Measurements from ENCODE around the gene PDAP1. TPM values are rescaled to one million over a fixed set of nuclear protein-coding genes. Genes with fewer than 3 reads are reported as not detected.

The PDAP1 gene
- polyA plus RNA-seq, 1 of the 3 experiments (the other 2 are of a cell fraction), result 389 TPM

DNA sequence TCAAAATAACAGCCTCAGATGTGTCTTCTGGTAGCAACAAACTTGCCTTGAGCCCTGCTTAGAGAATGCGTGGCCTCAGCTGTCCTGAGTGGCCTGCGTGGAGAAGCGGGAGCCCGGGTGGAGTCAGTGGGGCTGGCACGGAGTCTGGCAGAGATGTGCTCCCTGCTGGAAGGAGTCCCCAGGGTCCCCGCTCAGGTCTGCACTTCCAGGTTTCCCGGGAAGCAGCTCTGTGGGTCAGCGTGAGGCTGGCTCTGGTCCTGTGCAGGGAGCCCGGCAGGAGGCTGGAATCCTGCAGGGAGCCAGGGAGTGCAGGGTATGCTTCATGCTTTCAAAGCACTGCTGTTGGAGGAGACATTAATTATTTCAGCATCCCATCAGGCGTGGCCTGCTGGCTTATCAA, 40.5 kb upstream of the PDAP1 start:
- Histone ChIP-seq H3K9ac (no peak overlapping the region), H3K9me2 (no peaks in the 10 kb centered on the region), H3K9me3 (no peaks in the 10 kb centered on the region), H3K4me1 (ENCODE audit: control insufficient read depth in 1 of 2, insufficient read depth in 2 of 2, low read depth in 1 of 2, low read length in 1 of 2) (no peaks in the 10 kb centered on the region), H3K79me2 (ENCODE audit: insufficient read depth) (peaks cover 16% of the 10 kb centered on the region; the same call in 1 of the 2 replicates), H3K27me3 (ENCODE audit: insufficient read depth) (no peaks in the 10 kb centered on the region), H2AFZ (ENCODE audit: low read depth) (no peak overlapping the region), H4K20me1 (ENCODE audit: insufficient read depth) (peaks cover 8% of the 10 kb centered on the region; the same call in 1 of the 2 replicates), H3K27ac (ENCODE audit: low read depth in 2 of 2, low read length in 1 of 2) (no peak overlapping the region), H3K4me3 (ENCODE audit: low read depth in 2 of 2, low read length in 1 of 2) (no peak overlapping the region), H3K36me3 (replicated peaks in 1 of 2; ENCODE audit: control insufficient read depth in 1 of 2, insufficient read depth in 2 of 2, low read length in 1 of 2) (peaks cover 84 to 85% of the 10 kb centered on the region in 2 experiments), H3K4me2 (no peak overlapping the region), H3F3A (replicated peaks; ENCODE audit: insufficient read depth) (peaks cover 9% of the 10 kb centered on the region)
- 79% methylated on average over 10 of the region's 10 CpGs for WGBS (ENCODE audit: low lambda C conversion rate)
- CTCF ChIA-PET, result interaction anchor here (0.6 to 1.3 kb wide), 3 partner anchors 12 to 50 kb away, joined by 3 read pairs; no protein-coding TSS in a partner anchor
- no peak for DNase-seq
- TF ChIP-seq, protein P1, sequence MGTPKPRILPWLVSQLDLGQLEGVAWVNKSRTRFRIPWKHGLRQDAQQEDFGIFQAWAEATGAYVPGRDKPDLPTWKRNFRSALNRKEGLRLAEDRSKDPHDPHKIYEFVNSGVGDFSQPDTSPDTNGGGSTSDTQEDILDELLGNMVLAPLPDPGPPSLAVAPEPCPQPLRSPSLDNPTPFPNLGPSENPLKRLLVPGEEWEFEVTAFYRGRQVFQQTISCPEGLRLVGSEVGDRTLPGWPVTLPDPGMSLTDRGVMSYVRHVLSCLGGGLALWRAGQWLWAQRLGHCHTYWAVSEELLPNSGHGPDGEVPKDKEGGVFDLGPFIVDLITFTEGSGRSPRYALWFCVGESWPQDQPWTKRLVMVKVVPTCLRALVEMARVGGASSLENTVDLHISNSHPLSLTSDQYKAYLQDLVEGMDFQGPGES (IDR thresholded peaks at IDR 0.05; ENCODE audit: low read depth, low read length), result no peak
- no peak for TF ChIP-seq GABPA (IDR thresholded peaks at IDR 0.05; ENCODE audit: low read depth)
- TF ChIP-seq RFX5 (IDR thresholded peaks at IDR 0.05; ENCODE audit: low read length), result no peak
- TF ChIP-seq FOXM1 (IDR thresholded peaks at IDR 0.05; ENCODE audit: low read depth), result no peak
- no peak for TF ChIP-seq RAD21 (IDR thresholded peaks at IDR 0.05; ENCODE audit: low read length)
- no peak for TF ChIP-seq YY1 (IDR thresholded peaks at IDR 0.05; ENCODE audit: low read depth)
- TF ChIP-seq SIN3A (IDR thresholded peaks at IDR 0.05; ENCODE audit: borderline replicate concordance, low read depth, low read length), result no peak
- no peak for TF ChIP-seq JUND (IDR thresholded peaks at IDR 0.05)
- TF ChIP-seq RXRA (IDR thresholded peaks at IDR 0.05; ENCODE audit: borderline replicate concordance, low read depth), result no peak
- no peak for TF ChIP-seq TCF12 (IDR thresholded peaks at IDR 0.05)
- no peak for TF ChIP-seq RCOR1 (IDR thresholded peaks at IDR 0.05; ENCODE audit: low read length)
- TF ChIP-seq NRF1 (IDR thresholded peaks at IDR 0.05; ENCODE audit: low read depth, low read length), result no peak
- TF ChIP-seq FOSL2 (IDR thresholded peaks at IDR 0.05; ENCODE audit: borderline replicate concordance, low read depth), result no peak
- POLR2A ChIA-PET, result interaction anchor here (1.4 kb wide), 1 partner anchor 10 kb away, joined by 6 read pairs; the partner anchor contains the start of genes CPSF4 and PTCD1

DNA sequence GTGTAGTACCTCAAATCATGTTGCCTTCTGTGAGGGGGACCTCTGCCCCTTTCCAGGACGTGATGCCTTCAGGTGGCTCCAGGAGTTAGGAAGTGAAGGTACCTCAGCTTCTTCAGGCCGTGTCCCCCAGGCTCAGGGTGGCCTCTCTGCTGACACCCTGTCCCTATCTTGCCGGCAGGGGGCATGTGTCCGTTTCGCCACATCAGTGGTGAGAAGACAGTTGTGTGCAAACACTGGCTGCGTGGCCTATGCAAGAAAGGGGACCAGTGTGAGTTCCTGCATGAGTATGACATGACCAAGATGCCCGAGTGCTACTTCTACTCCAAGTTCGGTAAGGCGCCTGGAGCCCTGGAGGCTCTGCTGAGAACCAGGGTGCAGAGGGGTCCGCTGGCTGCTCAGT, 39.5 kb upstream of the PDAP1 start:
- no peak for DNase-seq
- CTCF ChIA-PET, result interaction anchor here (0.5 kb wide), 1 partner anchor 16 kb away, joined by 3 read pairs; no protein-coding TSS in a partner anchor
- H3F3A ChIP-seq (replicated peaks; ENCODE audit: insufficient read depth), result peaks cover 9% of the 10 kb centered on the region
- no peaks in the 10 kb centered on the region for H3K4me1 ChIP-seq (ENCODE audit: control insufficient read depth in 1 of 2, insufficient read depth in 2 of 2, low read depth in 1 of 2, low read length in 1 of 2)
- peaks cover 8% of the 10 kb centered on the region; the same call in 1 of the 2 replicates for H4K20me1 ChIP-seq (ENCODE audit: insufficient read depth)
- TF ChIP-seq CHD2 (IDR thresholded peaks at IDR 0.05; ENCODE audit: low read length, partially characterized antibody) (no peak), FOSL2 (IDR thresholded peaks at IDR 0.05; ENCODE audit: borderline replicate concordance, low read depth) (no peak)
- TF ChIP-seq, protein P2, sequence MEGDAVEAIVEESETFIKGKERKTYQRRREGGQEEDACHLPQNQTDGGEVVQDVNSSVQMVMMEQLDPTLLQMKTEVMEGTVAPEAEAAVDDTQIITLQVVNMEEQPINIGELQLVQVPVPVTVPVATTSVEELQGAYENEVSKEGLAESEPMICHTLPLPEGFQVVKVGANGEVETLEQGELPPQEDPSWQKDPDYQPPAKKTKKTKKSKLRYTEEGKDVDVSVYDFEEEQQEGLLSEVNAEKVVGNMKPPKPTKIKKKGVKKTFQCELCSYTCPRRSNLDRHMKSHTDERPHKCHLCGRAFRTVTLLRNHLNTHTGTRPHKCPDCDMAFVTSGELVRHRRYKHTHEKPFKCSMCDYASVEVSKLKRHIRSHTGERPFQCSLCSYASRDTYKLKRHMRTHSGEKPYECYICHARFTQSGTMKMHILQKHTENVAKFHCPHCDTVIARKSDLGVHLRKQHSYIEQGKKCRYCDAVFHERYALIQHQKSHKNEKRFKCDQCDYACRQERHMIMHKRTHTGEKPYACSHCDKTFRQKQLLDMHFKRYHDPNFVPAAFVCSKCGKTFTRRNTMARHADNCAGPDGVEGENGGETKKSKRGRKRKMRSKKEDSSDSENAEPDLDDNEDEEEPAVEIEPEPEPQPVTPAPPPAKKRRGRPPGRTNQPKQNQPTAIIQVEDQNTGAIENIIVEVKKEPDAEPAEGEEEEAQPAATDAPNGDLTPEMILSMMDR (IDR thresholded peaks at IDR 0.05), result peak; percentile 33; the same call in 1 of the 2 replicates
- no peak overlapping the region for H3K9ac ChIP-seq
- H3K9me2 ChIP-seq, result no peaks in the 10 kb centered on the region
- 89% methylated on average over 10 of the region's 10 CpGs for WGBS (ENCODE audit: low lambda C conversion rate)
- POLR2A ChIA-PET, result no interaction called here
- H3K4me3 ChIP-seq (ENCODE audit: low read depth in 2 of 2, low read length in 1 of 2), result no peak overlapping the region
- peaks cover 81 to 84% of the 10 kb centered on the region in 2 experiments for H3K36me3 ChIP-seq (replicated peaks in 1 of 2; ENCODE audit: control insufficient read depth in 1 of 2, insufficient read depth in 2 of 2, low read length in 1 of 2)
- H2AFZ ChIP-seq (ENCODE audit: low read depth), result no peak overlapping the region
- peaks cover 25% of the 10 kb centered on the region; the same call in 1 of the 2 replicates for H3K79me2 ChIP-seq (ENCODE audit: insufficient read depth)
- no peak overlapping the region for H3K27ac ChIP-seq (ENCODE audit: low read depth in 2 of 2, low read length in 1 of 2)
- H3K27me3 ChIP-seq (ENCODE audit: insufficient read depth), result no peaks in the 10 kb centered on the region
- no peak overlapping the region for H3K4me2 ChIP-seq
- H3K9me3 ChIP-seq, result no peaks in the 10 kb centered on the region

All from SK-N-SH (cell line).